NCI-H524 (cell line): ENCODE results near the gene KIRREL3.
A peak's percentile ranks its signal among the peaks of the same experiment; 100 is the strongest.

Experiments
- DNase-seq, 2 experiments: peaks; one replicate each; lab custom pipeline; 2025; lab: John Stamatoyannopoulos, UW

The KIRREL3 gene

GRCh38 chr11:126487711-126488110 is 512.9 kb downstream of the KIRREL3 start:
- DNase-seq: no peak

- DNase-seq: no peak
Observed at GRCh38 chr11:126485986-126486635, 514.5 kb downstream of the KIRREL3 start.

GRCh38 chr11:126485021-126485792 is 515.4 kb downstream of the KIRREL3 start:
- DNase-seq: peak in 1 of 2 experiments; percentile 34

GRCh38 chr11:126484266-126484665 is 516.3 kb downstream of the KIRREL3 start:
- no peak for DNase-seq

- DNase-seq: no peak
Observed at GRCh38 chr11:126483621-126484195, 516.9 kb downstream of the KIRREL3 start.

GRCh38 chr11:126482586-126483108 is 517.9 kb downstream of the KIRREL3 start:
- DNase-seq: no peak

GRCh38 chr11:126481303-126481680 is 519.3 kb downstream of the KIRREL3 start:
- DNase-seq: no peak

GRCh38 chr11:126480410-126481302 is 519.9 kb downstream of the KIRREL3 start:
- DNase-seq: peak; percentile 80 to 81

- DNase-seq: peak in 1 of 2 experiments; percentile 74
Observed at GRCh38 chr11:126480015-126480409, 520.6 kb downstream of the KIRREL3 start.

- DNase-seq: no peak
Observed at GRCh38 chr11:126479178-126479930, 521.2 kb downstream of the KIRREL3 start.

- DNase-seq: no peak
Observed at GRCh38 chr11:126478466-126478865, 522.1 kb downstream of the KIRREL3 start.

GRCh38 chr11:126477535-126478305 is 522.9 kb downstream of the KIRREL3 start:
- DNase-seq: no peak

- DNase-seq: peak in 1 of 2 experiments; percentile 32
Observed at GRCh38 chr11:126476977-126477376, 523.6 kb downstream of the KIRREL3 start.

GRCh38 chr11:126476266-126476924 is 524.2 kb downstream of the KIRREL3 start:
- DNase-seq: peak; percentile 54 to 64

- DNase-seq: no peak
Observed at GRCh38 chr11:126475014-126475991, 525.3 kb downstream of the KIRREL3 start.

- DNase-seq: no peak
Observed at GRCh38 chr11:126474220-126474619, 526.4 kb downstream of the KIRREL3 start.

- DNase-seq: no peak
Observed at GRCh38 chr11:126473269-126473668, 527.3 kb downstream of the KIRREL3 start.

GRCh38 chr11:126469311-126469710 is 531.3 kb downstream of the KIRREL3 start:
- no peak for DNase-seq
